Measurements from ENCODE around the gene PIK3R6. TPM values are rescaled to one million over a fixed set of nuclear protein-coding genes. Genes with fewer than 3 reads are reported as not detected.

The PIK3R6 gene
- polyA plus RNA-seq, 1 donor (not counting 4 experiments of a cell fraction or from before 2014, with no cell fraction given), result 0.03 TPM

GRCh38 chr17:8913091-8913490 is 45.6 kb upstream of the PIK3R6 start:
- FAIRE-seq (no peak), DNase-seq (ENCODE audit: low read depth, low spot score) (no peak)
- no peaks in the 10 kb centered on the region for H4K20me1 ChIP-seq (ENCODE audit: control insufficient read depth, extremely low read depth, insufficient read depth, low read length)
- H3K9me1 ChIP-seq (ENCODE audit: control insufficient read depth, extremely low read depth, insufficient read depth, low read length), result no peaks in the 10 kb centered on the region
- peaks cover 8% of the 10 kb centered on the region for H3K4me1 ChIP-seq (ENCODE audit: control insufficient read depth, extremely low read depth, insufficient read depth, low read length)
- no peak overlapping the region for H3K27ac ChIP-seq (ENCODE audit: control insufficient read depth, insufficient read depth, low read length)
- H3K79me2 ChIP-seq (ENCODE audit: control insufficient read depth, insufficient read depth, low read length), result no peaks in the 10 kb centered on the region
- dilution Hi-C loops (cut with MboI; ENCODE audit: extremely low pct_ligation_motif_present, low sequenced_read_pairs), result no loop called here
- no peaks in the 10 kb centered on the region for H3K36me3 ChIP-seq (ENCODE audit: control insufficient read depth in 2 of 2, extremely low read depth in 1 of 2, insufficient read depth in 2 of 2, low read length in 2 of 2)
- no peak for TF ChIP-seq CTCF (optimal IDR thresholded peaks at IDR 0.05 in 1 of 3, IDR thresholded peaks at IDR 0.05 in 1 of 3, conservative IDR thresholded peaks at IDR 0.05 in 1 of 3; ENCODE audit: extremely low read depth in 1 of 3, insufficient read depth in 2 of 3, low read length in 3 of 3)
- TF ChIP-seq EZH2 (IDR thresholded peaks at IDR 0.05; ENCODE audit: low read length), result no peak
- H3K9me3 ChIP-seq (ENCODE audit: control insufficient read depth, low read depth, low read length), result no peaks in the 10 kb centered on the region
- H3K4me2 ChIP-seq (ENCODE audit: control insufficient read depth, extremely low read depth, insufficient read depth, low read depth, low read length), result no peak overlapping the region
- no peak overlapping the region for H2AFZ ChIP-seq (ENCODE audit: control insufficient read depth, low read length)
- H3K9ac ChIP-seq (ENCODE audit: control insufficient read depth, extremely low read depth, insufficient read depth, low read length), result no peak overlapping the region
- H3K27me3 ChIP-seq (ENCODE audit: control insufficient read depth, extremely low read depth, insufficient read depth, low read length), result peaks cover 2% of the 10 kb centered on the region
- H3K4me3 ChIP-seq (ENCODE audit: control insufficient read depth in 2 of 3, extremely low read depth in 1 of 3, insufficient read depth in 2 of 3, low read depth in 1 of 3, low read length in 3 of 3), result no peak overlapping the region

GRCh38 chr17:8912084-8912981 is 44.9 kb upstream of the PIK3R6 start:
- Histone ChIP-seq H3K9me3 (ENCODE audit: control insufficient read depth, low read depth, low read length) (no peaks in the 10 kb centered on the region), H3K27me3 (ENCODE audit: control insufficient read depth, extremely low read depth, insufficient read depth, low read length) (peaks cover 2% of the 10 kb centered on the region), H2AFZ (ENCODE audit: control insufficient read depth, low read length) (no peak overlapping the region), H3K79me2 (ENCODE audit: control insufficient read depth, insufficient read depth, low read length) (no peaks in the 10 kb centered on the region), H3K4me3 (ENCODE audit: control insufficient read depth in 2 of 3, extremely low read depth in 1 of 3, insufficient read depth in 2 of 3, low read depth in 1 of 3, low read length in 3 of 3) (no peak overlapping the region), H4K20me1 (ENCODE audit: control insufficient read depth, extremely low read depth, insufficient read depth, low read length) (no peaks in the 10 kb centered on the region), H3K27ac (ENCODE audit: control insufficient read depth, insufficient read depth, low read length) (no peak overlapping the region), H3K4me2 (ENCODE audit: control insufficient read depth, extremely low read depth, insufficient read depth, low read depth, low read length) (no peak overlapping the region), H3K9me1 (ENCODE audit: control insufficient read depth, extremely low read depth, insufficient read depth, low read length) (no peaks in the 10 kb centered on the region), H3K9ac (ENCODE audit: control insufficient read depth, extremely low read depth, insufficient read depth, low read length) (no peak overlapping the region), H3K4me1 (ENCODE audit: control insufficient read depth, extremely low read depth, insufficient read depth, low read length) (peaks cover 8% of the 10 kb centered on the region), H3K36me3 (ENCODE audit: control insufficient read depth in 2 of 2, extremely low read depth in 1 of 2, insufficient read depth in 2 of 2, low read length in 2 of 2) (no peaks in the 10 kb centered on the region)
- FAIRE-seq, result no peak
- dilution Hi-C loops (cut with MboI; ENCODE audit: extremely low pct_ligation_motif_present, low sequenced_read_pairs), result no loop called here
- DNase-seq (ENCODE audit: low read depth, low spot score), result no peak
- TF ChIP-seq EZH2 (IDR thresholded peaks at IDR 0.05; ENCODE audit: low read length) (no peak), CTCF (optimal IDR thresholded peaks at IDR 0.05 in 1 of 3, IDR thresholded peaks at IDR 0.05 in 1 of 3, conservative IDR thresholded peaks at IDR 0.05 in 1 of 3; ENCODE audit: extremely low read depth in 1 of 3, insufficient read depth in 2 of 3, low read length in 3 of 3) (no peak)
